ENCODE measurements around the gene DLK1.

DLK1 gene

GRCh38 chr14:100727086-100727872 lies 587 bp downstream of the DLK1 start:
- Histone ChIP-seq H3K27ac (ENCODE audit: low read depth, low read length, severe bottlenecking) (no peak overlapping the region), H3K4me3 (ENCODE audit: extremely low read depth, insufficient read depth, low read length, poor library complexity, severe bottlenecking) (peak overlapping the region; percentile 33), H3K4me1 (ENCODE audit: control insufficient read depth, insufficient read depth, low read length, poor library complexity, severe bottlenecking) (no peaks in the 10 kb centered on the region), H3K9me3 (ENCODE audit: control insufficient read depth, low read length) (no peaks in the 10 kb centered on the region), H3K36me3 (ENCODE audit: control insufficient read depth, insufficient read depth, low read length) (no peaks in the 10 kb centered on the region)
- 25 to 30% methylated on average over 20 to 32 of the region's 47 CpGs for WGBS, 2 experiments (ENCODE audit: insufficient coverage in 2 of 2)

- no peaks in the 10 kb centered on the region for H3K9me3 ChIP-seq (ENCODE audit: control insufficient read depth, low read length)
- WGBS, 2 experiments (ENCODE audit: insufficient coverage in 2 of 2): 67 to 69% methylated on average over 10 to 12 of the region's 12 CpGs
- no peak overlapping the region for H3K27ac ChIP-seq (ENCODE audit: low read depth, low read length, severe bottlenecking)
- peak overlapping the region; percentile 33 for H3K4me3 ChIP-seq (ENCODE audit: extremely low read depth, insufficient read depth, low read length, poor library complexity, severe bottlenecking)
- H3K4me1 ChIP-seq (ENCODE audit: control insufficient read depth, insufficient read depth, low read length, poor library complexity, severe bottlenecking): no peaks in the 10 kb centered on the region
- no peaks in the 10 kb centered on the region for H3K36me3 ChIP-seq (ENCODE audit: control insufficient read depth, insufficient read depth, low read length)
These were observed 1.2 kb downstream of the DLK1 start for GRCh38 chr14:100727873-100728240.

GRCh38 chr14:100728962-100729361 lies 2.3 kb downstream of the DLK1 start:
- Histone ChIP-seq H3K9me3 (ENCODE audit: control insufficient read depth, low read length) (no peaks in the 10 kb centered on the region), H3K4me1 (ENCODE audit: control insufficient read depth, insufficient read depth, low read length, poor library complexity, severe bottlenecking) (no peaks in the 10 kb centered on the region), H3K36me3 (ENCODE audit: control insufficient read depth, insufficient read depth, low read length) (no peaks in the 10 kb centered on the region), H3K27ac (ENCODE audit: low read depth, low read length, severe bottlenecking) (no peak overlapping the region), H3K4me3 (ENCODE audit: extremely low read depth, insufficient read depth, low read length, poor library complexity, severe bottlenecking) (no peak overlapping the region)
- 84 to 91% methylated on average over 12 of the region's 13 CpGs for WGBS, 2 experiments (ENCODE audit: insufficient coverage in 2 of 2)

- Histone ChIP-seq H3K9me3 (ENCODE audit: control insufficient read depth, low read length) (no peaks in the 10 kb centered on the region), H3K4me1 (ENCODE audit: control insufficient read depth, insufficient read depth, low read length, poor library complexity, severe bottlenecking) (no peaks in the 10 kb centered on the region), H3K36me3 (ENCODE audit: control insufficient read depth, insufficient read depth, low read length) (no peaks in the 10 kb centered on the region), H3K27ac (ENCODE audit: low read depth, low read length, severe bottlenecking) (no peak overlapping the region), H3K4me3 (ENCODE audit: extremely low read depth, insufficient read depth, low read length, poor library complexity, severe bottlenecking) (no peak overlapping the region)
- 70 to 74% methylated on average over 7 of the region's 7 CpGs for WGBS, 2 experiments (ENCODE audit: insufficient coverage in 2 of 2)
These were observed 3.3 kb downstream of the DLK1 start for GRCh38 chr14:100729982-100730381.

GRCh38 chr14:100730581-100730980 lies 3.9 kb downstream of the DLK1 start:
- Histone ChIP-seq H3K27ac (ENCODE audit: low read depth, low read length, severe bottlenecking) (no peak overlapping the region), H3K4me1 (ENCODE audit: control insufficient read depth, insufficient read depth, low read length, poor library complexity, severe bottlenecking) (no peaks in the 10 kb centered on the region), H3K4me3 (ENCODE audit: extremely low read depth, insufficient read depth, low read length, poor library complexity, severe bottlenecking) (no peak overlapping the region), H3K9me3 (ENCODE audit: control insufficient read depth, low read length) (no peaks in the 10 kb centered on the region), H3K36me3 (ENCODE audit: control insufficient read depth, insufficient read depth, low read length) (no peaks in the 10 kb centered on the region)
- WGBS, 2 experiments (ENCODE audit: insufficient coverage in 2 of 2): 44 to 64% methylated on average over 9 to 13 of the region's 15 CpGs

GRCh38 chr14:100731011-100731670 lies 4.4 kb downstream of the DLK1 start:
- WGBS, 2 experiments (ENCODE audit: insufficient coverage in 2 of 2): 92 to 96% methylated on average over 3 to 4 of the region's 7 CpGs
- Histone ChIP-seq H3K4me1 (ENCODE audit: control insufficient read depth, insufficient read depth, low read length, poor library complexity, severe bottlenecking) (no peaks in the 10 kb centered on the region), H3K36me3 (ENCODE audit: control insufficient read depth, insufficient read depth, low read length) (no peaks in the 10 kb centered on the region), H3K9me3 (ENCODE audit: control insufficient read depth, low read length) (no peaks in the 10 kb centered on the region), H3K4me3 (ENCODE audit: extremely low read depth, insufficient read depth, low read length, poor library complexity, severe bottlenecking) (no peak overlapping the region), H3K27ac (ENCODE audit: low read depth, low read length, severe bottlenecking) (no peak overlapping the region)

GRCh38 chr14:100731846-100732765 lies 5.4 kb downstream of the DLK1 start:
- Histone ChIP-seq H3K27ac (ENCODE audit: low read depth, low read length, severe bottlenecking) (no peak overlapping the region), H3K36me3 (ENCODE audit: control insufficient read depth, insufficient read depth, low read length) (no peaks in the 10 kb centered on the region), H3K4me3 (ENCODE audit: extremely low read depth, insufficient read depth, low read length, poor library complexity, severe bottlenecking) (no peak overlapping the region), H3K9me3 (ENCODE audit: control insufficient read depth, low read length) (no peaks in the 10 kb centered on the region), H3K4me1 (ENCODE audit: control insufficient read depth, insufficient read depth, low read length, poor library complexity, severe bottlenecking) (no peaks in the 10 kb centered on the region)
- WGBS, 2 experiments (ENCODE audit: insufficient coverage in 2 of 2): 84 to 90% methylated on average over 30 to 31 of the region's 34 CpGs

- no peaks in the 10 kb centered on the region for H3K36me3 ChIP-seq (ENCODE audit: control insufficient read depth, insufficient read depth, low read length)
- no peaks in the 10 kb centered on the region for H3K9me3 ChIP-seq (ENCODE audit: control insufficient read depth, low read length)
- no peaks in the 10 kb centered on the region for H3K4me1 ChIP-seq (ENCODE audit: control insufficient read depth, insufficient read depth, low read length, poor library complexity, severe bottlenecking)
- H3K27ac ChIP-seq (ENCODE audit: low read depth, low read length, severe bottlenecking): no peak overlapping the region
- H3K4me3 ChIP-seq (ENCODE audit: extremely low read depth, insufficient read depth, low read length, poor library complexity, severe bottlenecking): no peak overlapping the region
- WGBS, 2 experiments (ENCODE audit: insufficient coverage in 2 of 2): 77 to 86% methylated on average over 6 to 7 of the region's 7 CpGs
These were observed 6.0 kb downstream of the DLK1 start for GRCh38 chr14:100732766-100733100.

GRCh38 chr14:100733152-100733850 lies 6.6 kb downstream of the DLK1 start:
- 87 to 92% methylated on average over 8 to 15 of the region's 19 CpGs for WGBS, 2 experiments (ENCODE audit: insufficient coverage in 2 of 2)
- H3K4me3 ChIP-seq (ENCODE audit: extremely low read depth, insufficient read depth, low read length, poor library complexity, severe bottlenecking): no peak overlapping the region
- H3K27ac ChIP-seq (ENCODE audit: low read depth, low read length, severe bottlenecking): no peak overlapping the region
- H3K9me3 ChIP-seq (ENCODE audit: control insufficient read depth, low read length): no peaks in the 10 kb centered on the region
- H3K4me1 ChIP-seq (ENCODE audit: control insufficient read depth, insufficient read depth, low read length, poor library complexity, severe bottlenecking): no peaks in the 10 kb centered on the region
- no peaks in the 10 kb centered on the region for H3K36me3 ChIP-seq (ENCODE audit: control insufficient read depth, insufficient read depth, low read length)
